HG03135 (cell line): ENCODE results near the gene LFNG.
"Not testable (repeated sequence)": the region's sequence is repeated elsewhere in the genome, so short reads cannot be mapped to it uniquely, and the experiment has no call there.

Source experiments
- ATAC-seq: cut with Tn5 transposase; IDR thresholded peaks from one replicate; pipeline ENCODE4 v1.9.1; 2021; ENCODE audit warnings: mild to moderate bottlenecking, moderate library complexity; ENCODE audit not compliant: unreplicated experiment

The LFNG gene

DNA sequence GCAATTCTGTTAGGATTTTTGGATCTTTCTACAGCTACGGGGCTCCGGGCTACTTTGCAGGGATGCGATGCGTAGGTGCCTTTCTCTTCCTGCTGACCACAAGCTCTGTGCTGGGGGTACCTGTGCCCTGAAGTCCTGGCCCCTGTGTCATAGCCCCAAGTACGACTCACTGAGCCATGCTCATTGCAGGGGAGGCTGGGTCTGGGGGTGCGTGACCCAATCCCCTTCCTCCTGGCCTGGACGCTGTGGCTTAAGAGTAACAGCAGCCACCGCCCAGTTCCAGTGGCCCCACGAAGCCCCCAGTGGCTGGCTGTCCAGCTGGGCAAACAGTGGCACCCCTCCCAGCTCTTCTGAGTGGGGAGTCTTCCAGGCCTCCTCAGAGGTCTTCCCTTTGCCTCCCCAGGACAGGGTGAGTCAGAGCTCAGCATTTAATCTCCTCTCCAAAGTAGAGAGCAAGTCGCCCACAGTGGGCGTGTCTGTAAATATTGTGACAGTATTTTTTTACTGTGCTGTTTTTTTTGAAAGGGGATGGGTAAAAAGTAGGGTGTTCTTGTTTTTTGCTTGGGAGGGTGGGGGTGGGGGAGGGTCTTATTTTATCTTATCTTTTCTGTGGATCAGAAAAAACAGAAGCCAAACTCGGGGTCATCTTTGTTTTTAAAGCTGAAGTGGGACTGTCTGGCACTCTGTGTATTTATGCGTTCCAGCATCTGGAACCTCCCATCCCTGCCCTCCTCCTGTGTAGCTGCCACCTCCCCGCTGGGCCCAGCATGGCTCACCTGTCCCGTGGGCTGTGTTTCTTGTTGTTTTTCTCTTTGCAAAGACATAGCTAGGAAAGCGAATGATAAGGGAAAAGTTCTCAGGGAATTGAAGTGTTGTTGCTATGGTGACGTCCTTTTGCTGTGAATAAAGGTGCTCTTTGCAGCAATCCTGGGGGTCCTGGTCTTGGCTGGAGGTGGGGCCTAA lies 8.2 kb downstream of the LFNG start:
- no peak for ATAC-seq

DNA sequence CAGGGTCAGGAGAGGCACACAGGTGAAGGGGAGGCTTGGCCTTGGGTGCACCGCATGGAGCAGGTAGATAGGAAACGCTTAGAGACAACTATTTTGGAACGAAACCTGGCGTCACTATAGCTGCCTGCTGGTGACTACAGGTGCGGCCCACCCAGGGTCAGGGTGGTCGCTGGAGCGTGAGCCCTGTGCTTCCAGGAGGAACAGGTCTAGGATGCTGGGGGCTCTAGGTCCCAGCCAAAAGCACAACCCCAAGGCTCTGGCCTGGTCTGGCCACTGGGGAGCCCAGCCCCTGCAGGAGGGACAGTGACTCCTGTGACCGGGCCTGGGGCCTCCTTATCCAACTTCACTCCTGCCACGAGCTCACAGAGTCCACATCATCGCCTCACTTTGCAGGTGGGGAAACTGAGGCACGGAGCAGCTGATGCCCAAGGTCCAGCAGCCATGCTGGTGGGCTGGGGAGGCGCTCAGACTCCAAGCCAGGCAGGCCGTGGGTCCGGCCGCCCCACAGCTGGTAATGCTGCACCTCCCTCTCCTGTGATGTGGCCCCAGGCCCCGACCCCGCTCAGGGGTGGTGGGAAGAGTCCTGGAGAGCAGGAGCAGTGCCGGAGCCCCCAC lies 9.0 kb downstream of the LFNG start:
- no peak for ATAC-seq

DNA sequence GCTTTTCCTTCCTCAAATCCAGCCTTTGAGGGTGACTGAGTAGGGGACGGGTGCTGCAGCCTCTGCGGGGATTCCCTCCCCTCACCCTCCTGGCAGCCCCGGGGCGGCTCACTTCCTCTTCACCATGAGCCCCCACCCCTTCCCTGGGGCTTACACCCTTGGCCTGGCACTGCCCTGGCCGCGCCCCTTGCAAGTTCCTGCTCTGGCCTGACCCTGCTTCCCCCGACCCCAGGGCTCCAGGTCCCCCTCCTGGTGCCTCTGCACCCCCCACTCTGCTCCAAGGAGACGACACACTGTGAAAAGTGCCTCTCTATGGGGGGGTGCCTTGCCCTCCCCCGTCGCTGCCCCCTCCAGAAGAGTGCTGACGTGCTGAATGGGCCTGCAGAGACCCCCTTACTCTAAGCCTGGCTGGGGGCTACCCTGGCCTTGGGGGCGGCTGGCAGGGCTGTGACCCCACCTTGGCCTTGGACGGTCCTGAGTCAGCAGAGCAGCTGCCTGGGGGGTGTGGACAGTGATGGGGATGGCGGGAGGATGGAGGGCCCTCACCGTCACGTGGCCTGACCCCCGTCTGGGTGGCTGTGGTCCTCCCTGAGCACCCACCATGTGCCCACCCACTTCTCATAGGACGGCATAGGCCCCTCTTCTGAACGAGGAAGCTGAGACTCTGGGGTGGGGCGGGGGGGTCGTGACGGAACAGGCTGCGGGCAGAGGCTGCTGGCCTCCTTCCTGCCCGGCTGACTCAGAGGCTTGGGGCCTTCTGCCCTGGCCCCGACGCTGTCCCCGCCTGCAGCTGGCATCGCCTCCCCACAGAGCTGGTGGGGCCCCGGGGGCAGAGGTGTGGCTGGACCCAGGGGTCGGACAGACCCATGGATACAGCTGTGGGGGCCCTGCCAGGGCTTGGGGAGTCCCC lies 9.8 kb downstream of the LFNG start:
- ATAC-seq: peak; percentile 45

DNA sequence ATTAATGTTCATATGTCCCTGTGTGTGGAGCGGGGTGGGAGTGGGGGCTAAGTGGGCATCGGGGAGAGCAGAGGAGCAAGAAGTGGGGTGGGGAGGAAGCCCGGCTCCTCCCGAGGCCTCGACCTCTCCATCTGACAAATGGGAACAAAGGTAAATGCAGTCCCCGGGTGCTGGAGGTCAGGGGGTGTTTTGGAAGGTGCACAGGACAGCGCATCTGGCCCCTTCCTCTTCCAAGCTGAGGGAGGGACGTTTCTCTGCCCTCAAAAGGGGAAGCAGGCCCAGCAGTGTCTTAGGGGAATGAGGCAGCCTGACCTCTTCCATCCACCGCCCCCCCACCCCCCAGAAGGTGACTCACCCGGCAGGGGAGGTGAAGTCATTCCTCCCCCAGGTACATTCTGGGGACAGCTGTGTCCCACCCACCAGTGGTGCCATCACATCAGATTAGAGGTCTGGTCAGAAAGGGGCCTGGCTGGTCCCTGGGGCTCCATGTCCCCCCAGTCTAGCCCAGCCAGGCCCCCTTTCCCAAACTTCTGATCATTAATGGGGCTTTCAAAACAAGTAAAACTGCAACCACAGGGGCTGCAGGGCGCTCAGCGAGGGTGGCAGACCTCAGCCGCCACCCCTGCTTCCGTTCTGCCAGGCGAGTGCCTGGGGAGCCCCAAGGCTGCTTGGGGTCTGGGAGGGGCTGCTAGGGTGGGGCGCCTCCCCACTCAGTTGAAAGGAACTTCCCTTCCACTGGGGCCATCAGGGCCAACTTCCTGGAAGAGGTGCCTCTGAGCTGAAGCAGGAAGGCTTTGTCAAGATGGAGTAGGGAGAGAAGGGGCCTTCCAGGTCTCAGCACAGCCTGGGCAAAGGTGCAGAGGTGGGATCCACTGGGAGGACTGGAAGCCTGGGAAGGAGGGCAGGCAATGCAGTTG lies 10.8 kb downstream of the LFNG start:
- ATAC-seq: no peak

DNA sequence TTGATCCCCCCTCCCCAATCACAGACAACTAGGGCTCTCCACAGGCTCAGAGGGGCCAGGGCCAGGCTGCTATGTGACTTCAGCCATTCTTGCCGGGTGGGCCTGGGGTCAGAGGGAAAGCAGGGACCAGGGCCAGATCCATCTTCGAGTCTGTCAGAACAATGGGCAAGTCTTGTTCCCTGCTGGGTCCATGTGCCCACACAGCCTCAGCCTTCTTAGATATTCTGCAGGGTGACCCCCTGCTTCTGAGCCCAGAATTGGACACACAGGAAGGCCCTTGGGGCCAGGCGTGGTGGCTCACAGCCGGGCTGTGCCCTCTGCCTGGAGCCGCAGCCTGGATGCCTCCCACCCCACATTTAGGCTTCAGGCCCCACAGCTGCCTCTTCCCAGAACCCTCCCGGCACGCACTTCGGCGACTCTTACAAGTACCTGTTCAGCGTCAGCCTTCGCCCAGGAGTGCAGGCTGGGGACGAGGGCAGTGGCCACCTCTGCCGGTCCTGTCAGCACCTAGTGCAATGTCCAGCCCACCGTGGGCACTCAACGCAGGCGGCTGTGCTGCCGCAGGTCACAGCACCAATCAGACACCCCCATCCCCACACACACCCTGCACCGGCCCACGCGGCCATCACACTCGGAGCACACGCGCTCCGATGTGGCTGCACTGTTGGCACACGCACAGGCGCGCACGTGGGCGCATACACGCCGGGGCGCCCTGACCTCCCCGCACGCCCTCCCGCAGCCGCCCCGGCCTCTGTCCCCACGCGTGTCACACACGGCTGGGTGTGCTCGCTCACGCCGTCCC lies 11.6 kb downstream of the LFNG start:
- ATAC-seq: not testable (repeated sequence)

DNA sequence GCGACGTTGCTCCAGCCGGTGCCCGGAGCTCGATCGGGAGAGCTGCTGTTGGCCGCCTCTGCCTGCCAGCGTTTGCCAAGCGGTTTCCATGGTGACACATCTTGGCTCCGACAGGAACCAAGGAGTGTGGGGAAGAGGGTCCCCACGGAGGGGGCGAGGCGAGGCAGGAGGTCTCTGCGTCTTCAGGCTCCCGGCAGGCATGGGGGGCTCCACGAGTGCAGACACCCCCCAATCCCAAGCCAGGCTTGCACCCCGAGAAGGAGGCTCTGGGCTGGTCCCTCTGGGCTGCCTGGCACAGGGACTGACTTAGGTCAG lies 12.2 kb downstream of the LFNG start:
- ATAC-seq: not testable (repeated sequence)

DNA sequence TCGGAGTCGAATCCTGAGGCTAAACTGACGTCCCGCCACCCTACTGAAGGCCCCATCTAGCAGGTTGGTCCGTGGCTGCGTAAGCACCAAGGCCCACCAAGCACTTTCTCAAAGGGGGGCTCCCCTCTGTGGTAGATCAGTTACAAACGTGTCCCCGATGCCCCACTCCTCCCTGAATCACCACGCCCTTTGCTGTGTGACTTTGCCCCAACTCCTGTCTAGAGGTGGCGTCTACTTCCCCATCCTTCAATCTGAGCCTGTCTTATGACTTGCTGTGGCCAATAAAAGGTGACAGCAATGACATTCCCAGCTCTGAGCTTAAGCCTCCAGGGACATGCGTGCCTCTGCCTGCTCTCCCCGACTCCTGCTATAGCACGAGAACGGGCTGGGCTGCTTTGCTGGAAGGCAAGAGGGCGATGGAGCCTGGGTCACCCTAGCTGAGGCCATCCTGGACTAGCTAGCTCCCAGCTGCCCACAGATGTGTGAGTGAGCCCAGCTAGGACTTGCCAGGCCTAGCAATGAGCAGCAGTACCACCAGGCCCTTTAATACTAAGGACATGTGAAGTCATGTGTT lies 12.7 kb downstream of the LFNG start:
- ATAC-seq: not testable (repeated sequence)

DNA sequence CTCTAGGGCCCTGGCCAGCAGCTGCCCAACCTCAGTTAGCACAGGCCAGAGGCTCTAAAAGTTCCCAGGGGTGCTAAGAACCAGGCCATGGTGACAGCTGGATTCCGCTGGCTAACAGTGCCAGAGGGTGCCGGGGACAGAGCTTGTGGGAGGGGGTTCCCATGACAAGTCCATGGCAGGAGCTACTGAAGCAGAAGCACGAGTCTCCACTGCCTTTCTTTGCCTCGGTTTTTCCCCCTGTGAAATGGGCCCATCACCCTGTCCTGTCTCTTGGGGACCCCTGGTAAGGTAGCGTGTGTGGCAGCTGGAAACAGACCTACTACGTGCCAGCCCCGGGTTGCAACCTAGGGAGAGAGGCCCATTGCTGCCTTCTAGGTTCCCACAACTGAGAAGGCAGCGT lies 13.2 kb downstream of the LFNG start:
- not testable (repeated sequence) for ATAC-seq

DNA sequence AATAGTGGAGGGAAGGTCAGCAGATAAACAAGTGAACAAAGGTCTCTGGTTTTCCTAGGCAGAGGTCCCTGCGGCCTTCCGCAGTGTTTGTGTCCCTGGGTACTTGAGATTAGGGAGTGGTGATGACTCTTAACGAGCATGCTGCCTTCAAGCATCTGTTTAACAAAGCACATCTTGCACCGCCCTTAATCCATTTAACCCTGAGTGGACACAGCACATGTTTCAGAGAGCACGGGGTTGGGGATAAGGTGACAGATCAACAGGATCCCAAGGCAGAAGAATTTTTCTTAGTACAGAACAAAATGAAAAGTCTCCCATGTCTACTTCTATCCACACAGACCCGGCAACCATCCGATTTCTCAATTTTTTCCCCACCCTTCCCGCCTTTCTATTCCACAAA lies 14.0 kb downstream of the LFNG start:
- ATAC-seq: not testable (repeated sequence)

DNA sequence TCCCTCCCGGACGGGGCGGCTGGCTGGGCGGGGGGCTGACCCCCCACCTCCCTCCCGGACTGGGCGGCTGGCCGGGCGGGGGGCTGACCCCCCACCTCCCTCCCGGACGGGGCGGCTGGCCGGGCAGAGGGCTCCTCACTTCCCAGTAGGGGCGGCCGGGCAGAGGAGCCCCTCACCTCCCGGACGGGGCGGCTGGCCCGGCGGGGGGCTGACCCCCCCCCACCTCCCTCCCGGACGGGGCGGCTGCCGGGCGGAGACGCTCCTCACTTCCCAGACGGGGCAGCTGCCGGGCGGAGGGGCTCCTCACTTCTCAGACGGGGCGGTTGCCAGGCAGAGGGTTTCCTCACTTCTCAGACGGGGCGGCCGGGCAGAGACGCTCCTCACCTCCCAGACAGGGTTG lies 14.6 kb downstream of the LFNG start:
- ATAC-seq: not testable (repeated sequence)

DNA sequence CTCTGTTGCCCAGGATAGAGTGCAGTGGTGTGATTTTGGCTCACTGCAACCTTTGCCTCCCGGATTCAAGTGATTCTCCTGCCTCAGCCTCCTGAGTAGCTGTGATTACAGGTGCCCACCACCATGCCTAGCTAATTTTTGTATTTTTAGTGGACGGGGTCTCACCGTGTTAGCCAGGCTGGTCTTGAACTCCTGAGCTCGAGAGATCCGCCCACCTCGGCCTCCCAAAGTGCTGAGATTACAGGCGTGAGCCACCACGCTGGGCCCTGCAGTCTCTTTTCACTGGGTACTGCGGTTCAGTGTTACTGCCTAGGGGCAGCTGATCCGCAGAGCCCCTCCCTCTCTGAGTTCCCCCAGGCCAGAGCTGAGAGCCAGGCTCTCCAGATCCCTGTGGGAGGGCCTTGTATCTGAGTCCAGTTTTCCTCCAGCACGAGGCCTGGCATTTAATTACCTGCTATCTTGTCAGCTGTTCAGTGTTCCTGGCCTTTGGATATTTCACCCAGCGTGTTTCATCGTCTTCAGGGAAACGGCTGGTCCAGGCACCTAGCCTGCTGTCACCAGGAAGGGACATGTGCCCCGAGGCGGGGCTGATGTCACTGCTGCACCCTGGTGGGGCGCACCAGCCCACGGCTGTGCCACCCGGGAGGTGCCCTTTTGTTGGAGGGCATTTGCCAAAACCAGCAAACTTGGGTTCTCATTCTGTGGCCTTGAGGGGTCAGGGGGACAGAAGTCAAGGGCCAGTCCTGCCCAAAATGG lies 16.5 kb downstream of the LFNG start:
- ATAC-seq: not testable (repeated sequence)

DNA sequence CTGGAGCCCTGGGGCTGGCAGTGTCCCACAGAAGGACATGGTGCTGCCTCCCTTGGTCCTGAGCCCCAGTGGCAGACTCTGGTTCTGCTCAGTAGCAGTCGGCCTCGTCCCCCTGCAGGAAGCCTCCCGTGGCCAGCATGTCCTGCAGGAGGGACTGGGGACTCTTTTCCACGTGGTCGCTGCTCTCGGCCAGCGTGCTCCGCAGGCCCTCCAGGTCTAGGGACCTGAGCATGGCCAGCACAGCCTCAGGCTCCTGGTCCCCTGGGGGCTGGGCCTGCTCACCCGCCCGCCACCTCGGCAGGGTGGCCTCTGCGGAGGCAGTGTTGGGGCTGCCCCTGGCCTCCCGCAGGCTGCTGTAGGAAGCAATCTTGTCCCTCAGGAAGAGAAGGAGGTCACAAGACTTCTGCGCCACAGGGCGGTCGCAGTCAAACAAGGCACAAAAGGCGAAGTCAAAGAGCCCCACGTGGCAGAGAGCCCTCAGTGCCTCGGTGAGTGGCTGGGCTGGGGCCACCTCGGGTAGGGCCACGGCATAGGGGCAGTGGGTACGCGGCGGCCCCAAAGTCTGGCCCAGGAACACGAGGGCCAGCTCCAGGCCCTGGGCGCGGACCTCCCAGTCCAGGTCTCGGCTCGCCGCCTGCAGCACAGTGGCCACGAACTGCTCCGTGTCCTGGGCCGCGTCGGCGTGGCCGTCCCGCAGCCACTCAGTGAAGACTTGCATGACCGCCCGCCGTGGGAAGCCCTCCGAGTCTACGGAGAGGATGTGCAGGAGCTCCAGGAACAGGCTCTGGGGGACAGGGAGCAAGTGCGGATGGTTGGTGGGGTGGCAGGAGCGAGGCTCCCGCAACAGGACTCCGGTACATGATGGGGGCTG lies 18.6 kb downstream of the LFNG start:
- ATAC-seq: no peak

DNA sequence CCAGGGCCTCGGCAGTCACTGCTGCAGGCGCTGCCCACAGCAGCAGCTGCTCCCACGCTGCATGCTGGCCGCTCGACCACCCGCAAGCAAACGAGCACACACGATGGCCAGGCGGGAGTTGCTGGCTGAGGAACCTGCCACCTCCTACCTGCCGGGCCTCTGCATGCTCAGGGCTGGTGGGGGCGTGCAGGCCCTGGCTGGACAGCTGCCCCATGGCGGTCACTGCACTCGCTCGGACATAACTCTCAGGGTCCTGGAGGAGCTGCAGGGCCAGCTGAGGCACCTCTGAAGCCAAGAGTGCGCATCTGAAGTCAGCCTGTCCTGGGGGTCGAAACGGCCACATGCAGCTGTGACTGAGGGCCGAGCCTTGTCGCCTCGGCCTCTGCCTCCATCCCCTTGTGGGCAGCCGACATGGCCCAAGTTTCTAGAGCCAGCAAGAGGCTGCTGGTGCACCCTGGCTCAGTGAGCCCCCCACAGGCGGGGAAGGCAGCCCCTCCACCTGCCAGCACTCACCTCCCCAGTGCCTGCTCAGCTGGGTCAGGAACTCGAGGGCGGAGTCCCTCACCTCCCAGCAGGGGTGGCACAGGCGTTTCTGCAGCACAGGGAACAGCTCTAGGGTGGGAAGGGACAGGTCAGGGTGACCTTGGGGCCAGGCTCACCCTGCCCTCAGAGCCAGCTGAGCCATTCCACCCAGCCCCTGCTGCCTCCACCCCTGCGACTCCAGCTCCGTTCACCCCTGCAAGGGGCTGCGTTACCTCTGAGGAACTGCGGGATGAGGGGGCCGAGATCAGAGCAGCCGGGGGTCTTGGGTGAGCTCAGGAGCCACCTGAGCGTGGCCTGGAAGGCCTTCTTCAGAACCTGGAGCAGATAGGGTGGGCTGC lies 19.7 kb downstream of the LFNG start:
- no peak for ATAC-seq

DNA sequence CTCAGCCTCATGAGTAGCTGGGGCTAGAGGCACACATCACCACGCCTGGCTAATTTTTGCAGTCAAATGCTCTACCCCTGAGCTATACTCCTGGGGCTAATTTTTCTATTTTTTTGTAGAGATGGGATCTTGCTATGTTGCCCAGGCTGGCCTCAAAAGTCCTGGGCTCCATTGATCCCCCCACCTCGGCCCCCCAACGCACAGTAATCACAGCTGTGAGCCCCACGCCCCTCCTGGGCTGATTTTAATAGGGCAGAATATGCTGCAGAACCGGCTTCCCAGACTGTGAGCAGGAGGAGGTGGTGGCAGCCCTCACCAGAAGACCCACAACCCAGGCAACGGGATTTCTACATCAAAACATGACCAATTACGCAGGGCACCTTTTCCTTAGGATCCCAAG lies 20.6 kb downstream of the LFNG start:
- ATAC-seq: no peak

DNA sequence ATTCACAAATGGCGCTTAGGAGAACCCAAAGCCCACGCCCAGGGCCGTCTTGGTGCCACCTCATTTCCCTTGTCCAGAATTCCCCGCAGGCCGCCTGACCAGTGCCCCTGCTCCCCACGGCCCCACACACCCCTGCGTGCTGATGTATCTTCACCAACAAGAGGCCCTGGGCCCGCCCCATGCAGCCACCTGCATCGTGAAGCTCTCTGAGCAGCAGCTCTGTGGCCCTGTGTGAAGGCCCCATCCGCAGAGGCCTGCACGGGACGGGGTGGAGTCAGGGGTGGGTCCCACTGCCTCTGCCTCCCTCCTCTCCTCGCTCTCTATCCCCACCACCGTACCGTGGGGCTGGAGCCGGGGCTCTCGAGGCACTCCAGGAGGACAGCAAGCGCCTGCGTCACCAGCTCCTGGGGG lies 21.1 kb downstream of the LFNG start:
- no peak for ATAC-seq

DNA sequence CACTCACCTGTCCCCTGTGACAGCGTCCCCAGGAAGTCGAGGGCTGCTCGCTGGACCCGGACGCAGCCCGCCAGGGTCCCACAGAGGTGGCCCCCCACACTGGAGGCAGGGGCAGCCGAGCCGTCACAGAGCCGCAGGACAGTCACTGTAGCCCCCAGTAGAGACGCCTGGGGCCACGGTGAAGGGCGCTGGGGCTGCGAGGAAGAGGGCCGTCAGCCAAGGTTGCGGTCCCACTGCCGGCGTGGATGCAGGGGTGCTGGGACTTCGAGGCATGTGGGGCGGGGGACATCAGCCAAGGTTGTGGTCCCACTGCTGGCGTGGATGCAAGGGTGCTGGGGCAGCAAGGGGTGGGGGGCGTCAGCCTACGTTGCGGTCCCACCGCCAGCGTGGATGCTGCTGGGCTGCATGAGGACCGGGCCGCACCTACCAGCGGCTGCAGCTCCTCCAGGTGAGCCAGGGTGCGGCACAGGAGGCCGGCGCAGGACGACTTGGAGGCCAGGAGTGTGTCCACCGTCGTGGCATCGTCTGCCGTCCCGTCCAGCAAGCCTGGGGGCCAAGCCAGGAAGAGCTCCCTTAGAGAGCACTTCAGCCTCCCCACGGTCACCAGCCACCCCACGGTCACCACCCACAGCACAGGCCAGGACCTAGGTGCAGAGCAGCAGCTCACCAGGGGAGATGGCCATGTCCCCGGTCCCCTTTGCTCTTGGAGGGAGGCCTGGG lies 21.9 kb downstream of the LFNG start:
- no peak for ATAC-seq
